Gastroesophageal sphincter (tissue), 4 donors: ENCODE measurements around the gene SIGLEC6. TPM values are rescaled to one million over a fixed set of nuclear protein-coding genes. Genes with fewer than 3 reads are reported as not detected.

Experiments
- ATAC-seq: fragments of 150-250 bp; one replicate; pipeline ENCODE4 v1.9.1; 2016; ENCODE audit warnings: mild to moderate bottlenecking, moderate library complexity
- H3K27ac ChIP-seq, 4 donors: fragments of 200-600 bp; sonication (generic) in 3 of 4; 1 replicate in 3 of 4; 2 replicates in 1 of 4; pipeline ENCODE4 v1.5.1; 2016 to 2019
- H3K27me3 ChIP-seq: fragments of 200-600 bp; sonication (generic); one replicate; pipeline ENCODE4 v1.5.1; 2019
- H3K36me3 ChIP-seq, 2 donors: fragments of 200-600 bp; sonication (generic); one replicate each; pipeline ENCODE4 v1.5.1; 2019; ENCODE audit warnings: control low read depth in 1 of 2
- H3K4me1 ChIP-seq, 3 donors: fragments of 200-600 bp; sonication (generic); 1 replicate in 2 of 3; 2 replicates in 1 of 3; pipeline ENCODE4 v1.5.1; 2016 to 2019; ENCODE audit warnings: control low read depth in 2 of 3
- H3K4me3 ChIP-seq, 2 donors: fragments of 200-600 bp; sonication (generic); one replicate each; pipeline ENCODE4 v1.5.1; 2019; ENCODE audit warnings: mild to moderate bottlenecking in 1 of 2, moderate library complexity in 1 of 2
- H3K9me3 ChIP-seq, 3 donors: fragments of 200-600 bp; sonication (generic); one replicate each; pipeline ENCODE4 v1.5.1; 2017 to 2019; ENCODE audit warnings: control low read depth in 2 of 3
- CTCF ChIP-seq, 4 experiments: fragments of 200-600 bp in 2 of 4; fragments of 450-650 bp in 2 of 4; sonication (generic) in 1 of 4; IDR thresholded peaks; one replicate each; pipeline ENCODE4 v1.5.1; 2017 to 2019; ENCODE audit warnings: antibody characterized with exemption in 4 of 4, mild to moderate bottlenecking in 2 of 4, moderate library complexity in 2 of 4
- EP300 ChIP-seq: sonication (generic); formaldehyde crosslinking; IDR thresholded peaks from one replicate; pipeline ENCODE4 v1.6.1; 2017; ENCODE audit warnings: antibody characterized with exemption, mild to moderate bottlenecking
- POLR2A ChIP-seq, 2 donors: fragments of 450-650 bp; IDR thresholded peaks; one replicate each; pipeline ENCODE4 v1.6.1; 2017; ENCODE audit warnings: antibody characterized with exemption in 2 of 2, mild to moderate bottlenecking in 2 of 2, moderate library complexity in 1 of 2
- POLR2AphosphoS5 ChIP-seq: sonication (generic); formaldehyde crosslinking; IDR thresholded peaks from one replicate; pipeline ENCODE4 v1.6.1; 2017; ENCODE audit warnings: antibody characterized with exemption
- WGBS, 2 donors: methylation state at CpG; one replicate each; pipeline ENCODE4 v1.1.5; 2018; ENCODE audit warnings: low coverage in 1 of 2; 5-methylcytosine and 5-hydroxymethylcytosine counted together
- total RNA-seq, 4 donors: library from RNA; depleted of rRNA; stranded (reverse); fragments of >200 nt; gene quantifications; one replicate each; pipeline ENCODE4 v1.1.0, GENCODE V29; 2016

SIGLEC6 gene
- total RNA-seq, 4 donors from 2014 or later, result 0.59 to 3.9 (median 3.1) TPM

- no peak overlapping the region for H3K4me3 ChIP-seq
- peaks cover 43% of the 10 kb centered on the region for H3K27me3 ChIP-seq
- ATAC-seq, result no peak
- H3K27ac ChIP-seq, result no peak overlapping the region
- H3K36me3 ChIP-seq, result no peaks in the 10 kb centered on the region
- H3K9me3 ChIP-seq, result no peaks in the 10 kb centered on the region
- no peaks in the 10 kb centered on the region for H3K4me1 ChIP-seq
- 18 to 60% methylated on average over 1 to 3 of the region's 14 CpGs for WGBS, 2 donors
- TF ChIP-seq POLR2A (IDR thresholded peaks at IDR 0.05) (no peak), POLR2AphosphoS5 (no peak), CTCF (IDR thresholded peaks at IDR 0.05) (no peak), EP300 (no peak)
These were observed 40.8 kb downstream of the SIGLEC6 start for GRCh38 chr19:51490676-51491075.

- Histone ChIP-seq H3K27ac (no peak overlapping the region), H3K36me3 (no peaks in the 10 kb centered on the region), H3K27me3 (peaks cover 55% of the 10 kb centered on the region), H3K4me3 (no peak overlapping the region), H3K4me1 (no peaks in the 10 kb centered on the region), H3K9me3 (no peaks in the 10 kb centered on the region)
- 37 to 41% methylated on average over 2 of the region's 2 CpGs for WGBS, 2 donors
- no peak for ATAC-seq
- TF ChIP-seq CTCF (IDR thresholded peaks at IDR 0.05), result no peak
- TF ChIP-seq POLR2AphosphoS5, result no peak
- no peak for TF ChIP-seq POLR2A (IDR thresholded peaks at IDR 0.05)
- TF ChIP-seq EP300, result no peak
These were observed 42.4 kb downstream of the SIGLEC6 start for GRCh38 chr19:51489113-51489512.

GRCh38 chr19:51488491-51488890 lies 43.0 kb downstream of the SIGLEC6 start:
- H3K4me1 ChIP-seq, result no peaks in the 10 kb centered on the region
- H3K27me3 ChIP-seq, result peaks cover 57% of the 10 kb centered on the region
- no peaks in the 10 kb centered on the region for H3K9me3 ChIP-seq
- H3K27ac ChIP-seq, result no peak overlapping the region
- 67 to 78% methylated on average over 3 of the region's 3 CpGs for WGBS, 2 donors
- no peak for ATAC-seq
- no peak for TF ChIP-seq CTCF (IDR thresholded peaks at IDR 0.05)
- no peak for TF ChIP-seq POLR2A (IDR thresholded peaks at IDR 0.05)
- no peak for TF ChIP-seq POLR2AphosphoS5
- TF ChIP-seq EP300, result no peak
- no peaks in the 10 kb centered on the region for H3K36me3 ChIP-seq
- H3K4me3 ChIP-seq, result no peak overlapping the region

- no peaks in the 10 kb centered on the region for H3K4me1 ChIP-seq
- TF ChIP-seq EP300, result no peak
- no peak for TF ChIP-seq CTCF (IDR thresholded peaks at IDR 0.05)
- no peak for TF ChIP-seq POLR2A (IDR thresholded peaks at IDR 0.05)
- no peak for TF ChIP-seq POLR2AphosphoS5
- H3K27ac ChIP-seq, result no peak overlapping the region
- H3K9me3 ChIP-seq, result no peaks in the 10 kb centered on the region
- H3K27me3 ChIP-seq, result peaks cover 57% of the 10 kb centered on the region
- no peak overlapping the region for H3K4me3 ChIP-seq
- H3K36me3 ChIP-seq, result no peaks in the 10 kb centered on the region
- ATAC-seq, result no peak
- WGBS, 2 donors, result 79 to 83% methylated on average over 4 to 5 of the region's 5 CpGs
These were observed 45.4 kb downstream of the SIGLEC6 start for GRCh38 chr19:51485960-51486660.

GRCh38 chr19:51480590-51480989 lies 50.9 kb downstream of the SIGLEC6 start:
- Histone ChIP-seq H3K36me3 (no peaks in the 10 kb centered on the region), H3K27me3 (peaks cover 76% of the 10 kb centered on the region), H3K27ac (no peak overlapping the region), H3K4me1 (no peaks in the 10 kb centered on the region), H3K9me3 (no peaks in the 10 kb centered on the region), H3K4me3 (no peak overlapping the region)
- TF ChIP-seq POLR2A (IDR thresholded peaks at IDR 0.05) (no peak), POLR2AphosphoS5 (no peak), EP300 (no peak), CTCF (IDR thresholded peaks at IDR 0.05) (no peak)
- ATAC-seq, result no peak
- 0% methylated on average over 3 of the region's 8 CpGs for WGBS, 2 donors
